GM21723 (cell line): Measurements from ENCODE around the gene PAX7.
"Not testable (repeated sequence)": the region's sequence is repeated elsewhere in the genome, so short reads cannot be mapped to it uniquely, and the experiment has no call there.

Experiments
- ATAC-seq: cut with Tn5 transposase; IDR thresholded peaks from one replicate; pipeline ENCODE4 v1.9.1; 2021; ENCODE audit warnings: mild to moderate bottlenecking, moderate library complexity; ENCODE audit not compliant: unreplicated experiment

Gene PAX7

GRCh38 chr1:18657506-18658201 is 27.0 kb downstream of the PAX7 start:
- ATAC-seq, result no peak

GRCh38 chr1:18658831-18659230 is 28.2 kb downstream of the PAX7 start:
- ATAC-seq, result no peak

GRCh38 chr1:18661404-18662285 is 31.0 kb downstream of the PAX7 start:
- ATAC-seq, result no peak

- no peak for ATAC-seq
These were observed 31.6 kb downstream of the PAX7 start for GRCh38 chr1:18662286-18662639.

GRCh38 chr1:18666317-18666920 is 35.8 kb downstream of the PAX7 start:
- ATAC-seq, result no peak

GRCh38 chr1:18667333-18667732 is 36.7 kb downstream of the PAX7 start:
- no peak for ATAC-seq

- ATAC-seq, result no peak
These were observed 37.4 kb downstream of the PAX7 start for GRCh38 chr1:18668046-18668445.

- no peak for ATAC-seq
These were observed 38.2 kb downstream of the PAX7 start for GRCh38 chr1:18668750-18669404.

- no peak for ATAC-seq
These were observed 39.6 kb downstream of the PAX7 start for GRCh38 chr1:18670121-18670867.

GRCh38 chr1:18670868-18671225 is 40.2 kb downstream of the PAX7 start:
- no peak for ATAC-seq

- ATAC-seq, result no peak
These were observed 43.3 kb downstream of the PAX7 start for GRCh38 chr1:18673976-18674375.

- ATAC-seq, result no peak
These were observed 45.7 kb downstream of the PAX7 start for GRCh38 chr1:18676332-18676781.

- ATAC-seq, result no peak
These were observed 50.8 kb downstream of the PAX7 start for GRCh38 chr1:18681423-18681835.

- ATAC-seq, result no peak
These were observed 51.7 kb downstream of the PAX7 start for GRCh38 chr1:18682375-18682774.

GRCh38 chr1:18684303-18684702 is 53.7 kb downstream of the PAX7 start:
- no peak for ATAC-seq

- ATAC-seq, result no peak
These were observed 55.9 kb downstream of the PAX7 start for GRCh38 chr1:18686540-18686939.

GRCh38 chr1:18687273-18687672 is 56.6 kb downstream of the PAX7 start:
- no peak for ATAC-seq

GRCh38 chr1:18691648-18692047 is 61.0 kb downstream of the PAX7 start:
- no peak for ATAC-seq

- ATAC-seq, result no peak
These were observed 62.8 kb downstream of the PAX7 start for GRCh38 chr1:18693256-18694098.

GRCh38 chr1:18694289-18694688 is 63.6 kb downstream of the PAX7 start:
- not testable (repeated sequence) for ATAC-seq
